ENCODE results near the gene CSAG2.
"Not testable (repeated sequence)": the region's sequence is repeated elsewhere in the genome, so short reads cannot be mapped to it uniquely, and the experiment has no call there.

The CSAG2 gene

GRCh38 chrX:152709173-152709572 is at the start of gene CSAG2:
Gene CSAG2, minus strand, starts transcription at chrX:152709273. Its CDS starts 161 bp downstream, at chrX:152709112.
- not testable (repeated sequence) for DNase-seq

GRCh38 chrX:152754871-152755270 is 45.8 kb upstream of the CSAG2 start:
- not testable (repeated sequence) for DNase-seq

- DNase-seq = not testable (repeated sequence)
Observed at GRCh38 chrX:152753686-152754650, 44.9 kb upstream of the CSAG2 start, which contains the start of gene MAGEA2. Gene MAGEA2, minus strand, starts transcription at chrX:152753842. Its CDS starts 2,479 bp downstream, at chrX:152751363.

- no peak for DNase-seq
Observed at GRCh38 chrX:152738560-152738959, 29.5 kb upstream of the CSAG2 start.

- DNase-seq = not testable (repeated sequence)
Observed at GRCh38 chrX:152736528-152736927, 27.5 kb upstream of the CSAG2 start.

GRCh38 chrX:152735860-152736511 is 26.9 kb upstream of the CSAG2 start:
- DNase-seq = no peak

GRCh38 chrX:152735101-152735500 is 26.0 kb upstream of the CSAG2 start:
- no peak for DNase-seq

- DNase-seq = not testable (repeated sequence)
Observed at GRCh38 chrX:152734143-152734858, 25.2 kb upstream of the CSAG2 start.

- DNase-seq = no peak
Observed at GRCh38 chrX:152733261-152733975, 24.3 kb upstream of the CSAG2 start, which contains the start of the genes CSAG1 and MAGEA12. Gene CSAG1, minus strand, starts transcription at chrX:152733721. Its CDS starts 1,261 bp downstream, at chrX:152732460. Gene MAGEA12, plus strand, starts transcription at chrX:152733757. Its CDS starts 2,405 bp downstream, at chrX:152736162.

GRCh38 chrX:152725409-152725808 is 16.3 kb upstream of the CSAG2 start:
- DNase-seq = no peak

GRCh38 chrX:152713815-152714787 is 5.0 kb upstream of the CSAG2 start, which contains the start of gene MAGEA2B:
Gene MAGEA2B, plus strand, starts transcription at chrX:152714628. Its CDS starts 2,479 bp downstream, at chrX:152717107.
- DNase-seq = not testable (repeated sequence)

- not testable (repeated sequence) for DNase-seq
Observed at GRCh38 chrX:152713195-152713594, 4.1 kb upstream of the CSAG2 start.

GRCh38 chrX:152706500-152706899 is 2.6 kb downstream of the CSAG2 start:
- not testable (repeated sequence) for DNase-seq

- DNase-seq = not testable (repeated sequence)
Observed at GRCh38 chrX:152700390-152700789, 8.7 kb downstream of the CSAG2 start.

GRCh38 chrX:152697952-152698931 is 10.8 kb downstream of the CSAG2 start, which contains the start of gene MAGEA3:
Gene MAGEA3, plus strand, starts transcription at chrX:152698794. Its CDS starts 2,039 bp downstream, at chrX:152700833.
- not testable (repeated sequence) for DNase-seq

- not testable (repeated sequence) for DNase-seq
Observed at GRCh38 chrX:152681012-152681411, 28.1 kb downstream of the CSAG2 start.

- not testable (repeated sequence) for DNase-seq
Observed at GRCh38 chrX:152674652-152675051, 34.4 kb downstream of the CSAG2 start.

- no peak for DNase-seq
Observed at GRCh38 chrX:152674135-152674534, 34.9 kb downstream of the CSAG2 start.

- DNase-seq = no peak
Observed at GRCh38 chrX:152663086-152663485, 46.0 kb downstream of the CSAG2 start.
